Cardiac septum (tissue), 1 donor: Measurements from ENCODE around the gene PLET1. TPM values are rescaled to one million over a fixed set of nuclear protein-coding genes. Genes with fewer than 3 reads are reported as not detected.

ENCODE experiments used
- DNase-seq: peaks from one replicate; pipeline ENCODE4 v3.0.0-alpha.2; 2020; ENCODE audit warnings: low spot score
- intact Hi-C: fragments of 100-400 bp; cut with DNase I; formaldehyde crosslinking; loops from one replicate; pipeline ENCODE4 v1.14.0; 2022
- total RNA-seq: library from RNA; stranded (reverse); fragmentation: NEBNext Ultra II Directional; extraction: Animal tissue kit (Norgen Biotek cat#: 25700); gene quantifications from one replicate; pipeline ENCODE4 v1.2.1, GENCODE V29; 2021
- donor health status: DM: no; HTN: no; CAD: no.

PLET1 gene
- total RNA-seq, 1 donor from 2014 or later, result not detected

DNA sequence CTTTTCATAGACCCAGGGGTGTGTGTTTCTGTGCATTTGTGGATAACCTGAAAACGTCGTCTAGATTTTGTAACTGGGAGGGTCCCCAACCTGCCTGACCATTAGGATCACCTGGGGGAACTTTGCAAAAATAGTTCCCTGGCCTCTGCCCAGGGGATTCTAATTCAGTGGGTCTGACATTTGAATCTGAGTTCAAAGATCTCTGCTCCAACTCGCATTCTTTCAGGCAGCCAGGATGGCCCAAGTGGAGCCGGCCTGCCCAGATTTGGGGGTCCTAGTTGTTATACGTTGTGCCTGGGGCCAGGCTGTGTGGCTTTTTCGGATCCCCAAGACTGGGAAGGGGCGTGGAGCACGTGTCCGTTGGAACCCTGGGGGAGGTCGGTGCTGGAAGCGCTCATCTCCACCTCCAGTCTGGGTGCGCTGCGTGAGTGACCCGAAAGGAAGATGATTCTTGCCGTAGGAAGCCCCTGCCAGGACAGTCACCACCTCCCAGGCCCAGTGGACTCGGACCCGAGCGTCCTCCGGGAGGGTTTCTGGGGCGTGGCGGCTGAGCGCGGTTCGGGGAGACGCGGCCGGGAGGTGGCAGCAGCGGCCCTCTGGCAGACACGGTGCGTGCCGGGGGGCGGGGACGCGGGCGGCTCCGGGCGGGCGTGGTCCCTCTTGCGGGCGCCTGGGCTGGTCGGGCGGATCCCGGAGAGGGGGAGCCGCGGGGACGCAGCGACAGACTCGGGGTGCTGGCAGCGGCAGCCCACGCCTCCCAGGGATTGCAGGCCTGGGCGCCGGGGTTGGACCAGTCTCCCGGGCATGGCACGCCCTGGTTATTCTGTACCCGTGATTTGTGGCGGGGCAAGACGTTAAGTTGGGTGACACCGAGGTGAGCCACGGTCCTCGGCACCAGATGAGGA is 29.2 kb upstream of the PLET1 start:
- peak; percentile 94 for DNase-seq
- intact Hi-C loops, result loop anchor here (2.0 to 10.0 kb wide), 8 partner anchors 267 to 999 kb away; partner anchors contain the start of gene NCAM1

DNA sequence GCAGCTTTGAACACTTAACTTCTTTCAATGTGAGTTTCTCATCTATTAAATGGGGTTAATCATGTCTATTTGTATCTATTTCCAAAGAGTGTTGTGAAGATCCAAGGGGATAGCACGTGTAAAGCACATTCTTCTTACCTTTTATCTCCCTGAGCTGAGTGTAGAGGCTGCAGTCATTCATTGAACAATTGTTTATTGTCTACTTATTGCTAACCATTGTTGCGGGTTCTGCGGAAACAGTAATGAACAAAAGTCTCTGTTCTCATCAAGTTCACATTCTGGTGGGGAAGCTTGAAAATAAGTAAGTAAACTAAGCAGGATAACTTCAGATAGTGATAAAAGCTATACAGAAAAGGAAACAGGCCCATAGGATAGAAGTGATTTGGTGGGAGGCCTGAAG is 27.4 kb upstream of the PLET1 start:
- intact Hi-C loops, result loop anchor here (2.0 kb wide), 1 partner anchor 1001 kb away; no protein-coding TSS in a partner anchor
- no peak for DNase-seq

DNA sequence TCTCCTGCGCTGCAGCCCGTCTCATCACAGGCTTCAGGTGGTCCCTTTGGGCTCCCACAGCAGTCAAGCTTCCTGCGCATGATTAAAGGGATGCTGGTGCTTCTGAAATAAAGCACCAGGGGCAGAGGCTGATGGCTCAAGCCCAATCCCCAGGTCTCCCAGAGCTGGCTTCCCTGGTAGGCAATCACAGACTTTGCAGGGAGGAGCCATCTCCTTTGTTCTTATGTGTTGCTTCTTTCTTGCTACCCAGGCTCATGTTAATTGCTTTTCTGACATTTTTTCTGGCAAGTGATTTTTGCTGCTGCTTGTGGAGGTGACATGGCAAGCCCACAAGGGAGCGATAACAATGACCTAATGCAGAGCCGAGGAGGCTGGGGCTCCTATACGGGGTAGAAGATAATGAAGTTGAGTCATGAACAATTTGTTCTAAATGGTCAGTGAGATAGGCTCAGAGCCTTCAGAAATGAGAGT is 25.2 kb upstream of the PLET1 start:
- intact Hi-C loops, result no loop called here
- no peak for DNase-seq

DNA sequence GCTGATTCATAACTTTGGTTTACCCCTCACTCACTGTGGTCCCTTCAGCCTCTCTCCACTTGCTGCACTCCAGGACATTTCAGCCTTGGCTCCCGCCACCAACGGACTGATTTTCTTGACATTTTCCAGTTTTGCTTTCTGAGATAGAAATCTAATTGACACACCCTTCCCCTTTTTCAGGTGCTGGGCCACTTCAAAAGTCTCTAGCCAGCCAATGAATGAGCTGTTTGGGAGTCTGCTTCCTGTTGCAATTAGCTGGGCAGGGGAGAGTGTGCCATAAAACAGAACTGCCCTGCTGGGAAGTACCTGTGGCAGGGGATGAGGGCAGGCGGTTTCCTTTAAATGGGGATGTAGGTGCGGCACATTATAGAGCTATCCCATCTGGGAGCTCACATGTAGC is 21.1 kb upstream of the PLET1 start:
- DNase-seq, result no peak

DNA sequence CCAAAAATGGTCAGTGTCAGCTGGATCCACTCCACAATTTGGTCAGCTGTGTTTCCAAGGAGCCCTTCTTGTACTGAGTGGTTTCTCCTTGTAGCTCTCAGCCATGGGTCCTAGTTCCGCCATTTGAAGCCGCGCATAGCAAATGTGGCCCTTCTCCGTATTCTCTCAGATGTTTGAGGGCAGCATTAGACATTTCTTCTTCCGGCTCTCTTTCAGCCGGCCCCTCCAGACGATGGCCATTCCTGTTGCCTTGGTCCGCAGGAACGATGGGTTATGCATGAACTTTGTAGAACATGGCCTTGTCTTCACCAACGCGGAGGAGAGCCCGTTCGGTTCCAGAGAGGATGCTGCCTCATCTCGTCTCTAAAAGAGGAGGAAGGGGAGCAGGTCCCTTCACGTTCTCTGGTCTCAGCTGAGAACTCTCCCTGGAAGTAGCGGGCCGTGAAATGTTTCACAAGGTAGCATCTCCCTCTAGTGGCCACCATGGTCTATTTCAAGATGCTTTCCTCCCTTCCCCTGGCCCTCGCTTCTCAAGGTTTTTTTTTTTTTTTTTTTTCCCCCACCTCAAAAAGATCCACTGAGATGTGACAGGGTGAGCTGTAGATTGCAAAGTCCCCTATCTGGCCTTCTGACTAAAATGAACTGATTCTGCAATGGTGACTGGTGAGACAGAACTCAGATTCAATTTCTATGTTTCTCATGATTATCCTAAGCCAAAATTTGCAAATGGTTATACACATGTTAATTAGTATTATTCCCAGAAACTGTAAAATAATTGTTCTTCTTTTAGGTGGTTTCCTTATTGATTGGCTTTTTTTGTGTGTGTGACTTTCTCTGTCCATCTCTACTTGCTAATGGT is 19.8 kb upstream of the PLET1 start:
- intact Hi-C loops, result loop anchor here (1.0 to 5.0 kb wide), 2 partner anchors 60 to 168 kb away; no protein-coding TSS in a partner anchor
- no peak for DNase-seq

More for the DNA sequence above, 21.1 kb upstream of the PLET1 start:
- intact Hi-C loops, result loop anchor here (5.0 kb wide), 1 partner anchor 169 kb away; no protein-coding TSS in a partner anchor

DNA sequence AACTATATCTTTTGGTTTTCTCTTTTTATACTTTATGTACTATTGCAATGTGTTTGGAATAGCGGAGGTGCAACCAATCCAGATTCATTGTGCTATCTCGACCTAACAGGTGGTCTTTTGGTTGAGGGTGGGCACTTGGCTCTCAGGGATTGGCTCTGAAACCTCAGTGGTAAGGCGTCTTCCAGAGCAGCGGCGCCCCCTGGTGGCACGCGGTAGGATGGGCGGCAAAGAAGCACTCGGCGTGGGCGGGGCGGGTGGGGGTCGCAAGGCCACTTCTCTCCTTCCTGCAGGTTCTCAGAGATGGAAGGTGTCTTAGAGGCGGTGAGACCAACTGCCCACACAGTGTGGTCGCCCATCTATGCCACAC is 19.2 kb upstream of the PLET1 start:
- intact Hi-C loops, result loop anchor here (1.0 to 5.0 kb wide), 2 partner anchors 60 to 168 kb away; no protein-coding TSS in a partner anchor

DNA sequence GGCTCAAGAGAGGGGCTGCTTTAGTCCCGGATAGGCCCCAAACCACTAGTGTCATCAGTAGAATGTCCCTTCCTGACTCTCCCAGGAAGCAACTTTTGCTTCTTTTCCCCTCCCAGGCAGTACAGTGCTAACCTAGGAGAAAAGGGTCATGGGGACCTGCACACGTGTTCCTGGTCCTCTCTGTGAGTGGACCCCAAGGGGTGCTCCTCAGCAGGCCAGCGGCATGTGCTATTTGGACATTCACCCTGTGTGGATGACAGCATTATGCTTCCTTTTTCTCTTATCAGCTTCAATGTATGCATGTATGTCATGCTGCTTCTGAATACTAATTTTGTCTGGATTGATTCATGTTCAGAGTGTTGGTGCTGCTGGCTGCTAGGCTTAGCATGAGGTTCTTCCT is 18.1 kb upstream of the PLET1 start:
- no peak for DNase-seq
- intact Hi-C loops, result no loop called here

More for the DNA sequence above, 19.2 kb upstream of the PLET1 start:
- peak; percentile 82 for DNase-seq

DNA sequence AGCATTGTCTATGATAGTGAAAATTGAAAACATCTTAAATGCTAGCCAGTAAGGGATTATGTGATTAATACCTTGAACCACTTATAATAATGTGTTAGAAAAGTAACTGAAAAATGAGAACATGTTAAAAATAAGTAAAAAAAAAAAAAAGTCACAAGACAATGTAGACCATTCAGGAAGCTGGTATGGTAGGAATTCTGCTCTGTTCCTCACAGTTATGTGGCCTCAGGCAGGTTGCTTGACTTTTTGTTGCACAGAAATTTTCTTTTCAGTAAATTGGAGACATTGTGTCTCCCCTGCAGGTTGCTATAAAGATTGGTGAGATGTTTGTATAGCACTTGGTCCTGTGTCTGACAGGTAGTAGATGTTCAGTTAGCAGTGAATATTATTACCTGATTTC is 17.3 kb upstream of the PLET1 start:
- DNase-seq, result no peak
- intact Hi-C loops, result no loop called here

DNA sequence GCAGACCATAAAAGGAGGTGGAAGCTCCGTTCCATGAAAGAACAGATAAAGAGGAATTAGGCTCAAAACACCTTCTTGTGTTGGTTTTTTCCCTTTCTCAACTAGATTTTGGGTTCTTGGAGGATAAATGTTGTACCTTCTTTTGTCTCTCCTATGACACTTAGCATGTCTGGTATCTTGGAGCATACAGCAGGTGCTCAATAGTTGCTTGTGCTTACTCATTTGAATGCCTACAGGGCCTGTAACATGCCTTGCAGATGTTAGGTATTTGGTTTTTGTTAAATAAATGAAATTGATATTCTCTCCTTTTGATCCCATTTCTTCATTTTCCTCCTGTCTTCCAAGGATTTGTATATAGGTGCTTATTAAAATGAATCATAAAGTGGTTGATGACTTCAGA is 16.4 kb upstream of the PLET1 start:
- DNase-seq, result no peak
- intact Hi-C loops, result no loop called here

DNA sequence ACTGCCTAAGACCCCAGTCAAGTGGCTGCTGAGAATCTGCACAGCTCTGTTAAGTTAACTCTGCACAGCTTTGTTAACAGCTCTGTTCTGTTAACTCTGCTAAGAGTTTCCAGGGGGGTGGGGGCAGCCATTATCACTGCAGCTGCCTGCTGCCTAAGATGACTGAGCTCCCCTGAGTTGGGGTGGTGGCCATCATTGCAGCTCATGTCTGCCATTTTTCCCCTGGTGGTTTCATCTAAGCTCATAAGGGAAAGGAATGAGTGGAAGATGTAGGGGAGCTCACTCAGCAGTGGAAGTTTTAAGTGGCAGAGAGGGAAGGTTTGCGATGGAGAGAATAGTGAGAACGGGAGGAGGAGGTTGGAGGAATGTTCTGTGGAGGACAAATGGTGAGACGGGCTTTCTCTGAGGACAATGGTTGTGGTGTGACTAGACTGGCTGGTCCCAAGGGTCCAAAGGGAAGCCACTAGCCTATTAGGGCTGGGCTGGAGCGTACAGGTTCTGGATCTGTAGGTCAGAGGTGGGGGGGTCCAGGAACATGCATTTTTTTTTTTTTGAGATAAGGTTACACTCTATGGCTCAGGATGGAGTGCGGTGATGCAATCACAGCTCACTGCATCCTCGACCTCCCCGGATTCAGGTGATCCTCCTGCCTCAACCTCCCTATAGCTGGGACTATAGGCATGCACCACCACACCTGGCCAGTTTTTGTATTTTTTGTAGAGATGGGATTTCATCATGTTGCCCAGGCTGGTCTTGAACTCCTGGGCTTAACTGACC is 13.5 kb upstream of the PLET1 start:
- intact Hi-C loops, result no loop called here
- DNase-seq, result no peak

DNA sequence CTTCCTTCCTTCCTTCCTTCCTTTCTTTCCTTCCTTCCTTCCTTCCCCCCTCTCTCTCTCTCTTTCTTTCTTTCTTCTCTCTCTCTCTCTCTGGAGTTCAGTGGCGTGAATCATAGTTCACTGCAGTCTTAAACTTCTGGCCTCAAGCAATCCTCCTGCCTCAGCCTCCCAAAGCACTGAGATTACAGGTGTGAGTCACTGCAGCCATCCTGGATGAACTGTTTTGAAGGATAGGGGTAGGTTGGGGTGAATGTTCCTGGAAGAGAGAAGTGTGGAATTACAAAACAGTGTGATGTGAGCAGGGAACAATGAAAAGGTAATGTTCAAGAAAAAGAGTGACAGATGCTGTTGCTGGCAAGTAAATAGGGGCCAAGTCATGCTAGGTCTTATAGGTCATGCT is 12.4 kb upstream of the PLET1 start:
- intact Hi-C loops, result no loop called here
- DNase-seq, result no peak

DNA sequence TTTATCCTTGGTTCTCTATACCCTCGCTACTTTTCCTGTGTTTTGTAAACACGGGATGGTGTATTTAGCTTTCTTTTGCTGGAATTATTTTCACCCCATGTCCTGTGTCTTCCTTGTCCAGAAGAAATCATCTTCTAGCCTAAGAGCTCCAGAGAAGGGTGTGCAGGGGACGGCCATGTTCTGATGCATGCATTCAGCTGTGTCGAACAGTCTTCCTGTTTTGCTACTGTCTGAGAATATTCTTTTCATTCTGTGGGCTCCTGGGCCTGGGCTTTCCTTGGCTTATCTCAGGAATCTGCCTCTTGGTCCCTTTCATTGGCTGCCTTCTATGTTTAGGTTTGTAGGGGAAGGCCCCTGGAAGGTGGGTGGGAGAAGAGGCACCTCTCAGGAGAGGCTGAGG is 10.6 kb upstream of the PLET1 start:
- intact Hi-C loops, result no loop called here
- no peak for DNase-seq

DNA sequence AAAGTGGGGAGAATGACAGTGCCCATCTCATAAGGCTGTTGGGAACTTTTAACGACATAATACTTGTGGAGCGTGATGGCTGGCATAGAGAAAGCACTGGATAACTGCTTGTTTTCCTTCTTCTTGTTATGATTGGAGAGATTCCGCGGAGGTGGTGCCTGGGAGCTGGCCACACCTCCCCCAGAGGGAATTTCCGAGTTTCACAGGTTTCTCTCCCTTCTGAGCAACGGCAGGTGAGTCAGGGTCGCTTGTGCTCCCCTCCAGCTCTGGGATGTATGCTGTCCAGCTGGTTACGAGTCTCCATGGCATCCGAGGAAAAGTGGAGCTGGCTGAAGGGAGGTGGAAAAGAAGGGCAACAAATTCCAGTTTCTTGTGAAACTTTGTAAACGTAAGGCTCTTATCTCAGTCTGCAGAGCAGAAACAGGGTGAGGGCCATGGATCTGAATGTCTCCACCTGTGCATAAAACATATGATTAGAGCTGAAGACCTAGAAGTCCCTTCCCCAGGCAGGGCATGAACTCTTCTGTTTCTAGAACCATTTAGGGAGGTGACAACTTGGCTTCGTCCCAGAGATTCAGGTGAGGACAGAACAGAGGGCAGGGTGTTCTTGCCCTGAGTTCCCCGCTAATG is 10.0 kb upstream of the PLET1 start:
- DNase-seq, result no peak
- intact Hi-C loops, result no loop called here

DNA sequence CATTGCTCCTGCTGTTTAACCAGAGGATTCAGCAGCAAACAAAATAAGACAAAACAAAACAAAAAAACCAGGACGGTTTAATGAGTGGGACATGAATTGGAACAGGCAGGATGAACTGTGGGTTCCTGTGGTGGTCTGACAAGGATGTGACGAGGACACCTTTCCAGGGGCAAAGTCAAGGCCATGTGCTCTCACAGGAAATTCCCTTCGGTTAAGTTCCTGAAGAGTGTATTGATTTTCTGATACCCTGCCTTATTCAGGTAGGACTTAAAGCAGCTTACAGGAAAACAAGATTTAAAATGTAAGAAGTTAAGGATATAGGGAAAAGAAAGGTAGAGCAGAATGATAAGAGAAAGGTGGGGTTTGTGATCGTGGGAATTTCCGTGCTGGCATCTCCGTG is 8.5 kb upstream of the PLET1 start:
- intact Hi-C loops, result loop anchor here (5.0 kb wide), 1 partner anchor 152 kb away; no protein-coding TSS in a partner anchor
- DNase-seq, result no peak

DNA sequence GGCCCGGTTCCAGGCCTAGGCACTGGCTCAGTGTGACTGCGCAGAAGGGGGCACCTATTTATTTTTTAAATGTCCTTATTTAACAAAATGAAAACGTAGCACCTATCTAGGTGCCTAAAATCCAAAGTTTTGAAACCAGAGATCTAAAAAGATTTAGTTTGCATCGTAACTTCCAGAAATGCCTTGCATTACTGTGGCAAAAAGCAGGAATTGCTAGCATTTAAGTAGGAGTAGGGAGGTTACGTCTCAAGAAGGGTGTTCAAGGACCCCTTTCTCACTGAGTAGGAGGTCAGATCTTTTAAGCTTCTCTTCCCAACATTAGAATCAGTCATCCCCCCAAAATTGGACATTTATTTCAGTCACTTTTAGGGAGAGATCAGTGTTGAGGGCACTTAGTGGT is 7.7 kb upstream of the PLET1 start:
- no peak for DNase-seq

DNA sequence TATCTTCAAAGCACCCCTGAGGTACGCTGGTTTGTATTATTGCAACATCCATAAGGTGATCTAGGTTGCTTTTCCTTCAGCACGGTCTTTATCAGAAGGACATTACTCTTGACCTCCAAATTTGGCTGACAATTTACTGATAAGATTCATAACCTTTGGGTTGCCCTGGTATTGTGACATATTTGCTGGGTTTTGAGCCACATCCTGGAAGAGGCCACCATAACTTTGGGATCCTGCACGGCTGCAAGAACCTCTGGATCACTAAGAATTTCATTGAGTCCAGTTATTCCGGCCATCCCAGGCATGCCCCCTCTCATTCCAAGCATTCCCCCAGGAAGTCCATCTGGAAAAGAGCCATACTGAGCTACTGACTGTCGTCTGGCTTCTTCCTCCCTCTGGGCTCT is 6.5 kb upstream of the PLET1 start:
- no peak for DNase-seq
- intact Hi-C loops, result loop anchor here (5.0 kb wide), 1 partner anchor 150 kb away; no protein-coding TSS in a partner anchor

More for the DNA sequence above, 7.7 kb upstream of the PLET1 start:
- intact Hi-C loops, result loop anchor here (5.0 kb wide), 1 partner anchor 151 kb away; no protein-coding TSS in a partner anchor

DNA sequence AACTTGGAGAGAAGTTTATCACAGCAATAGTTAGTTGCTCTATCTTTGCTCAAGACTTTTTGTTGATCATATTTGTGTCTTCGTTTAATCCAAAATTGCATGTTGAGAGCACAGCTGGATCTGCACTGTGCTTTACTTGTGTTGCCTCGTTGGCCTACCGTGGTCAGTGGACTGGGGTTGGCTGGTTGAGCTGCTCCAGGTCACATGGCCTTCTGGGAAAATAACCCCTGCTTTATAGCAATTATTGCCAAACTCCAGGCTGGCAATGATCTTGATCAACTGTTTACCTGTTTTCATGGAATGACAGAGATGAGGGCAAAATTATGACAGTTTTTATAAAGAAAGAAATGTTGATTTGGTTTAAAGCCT is 5.7 kb upstream of the PLET1 start:
- intact Hi-C loops, result loop anchor here (5.0 kb wide), 1 partner anchor 149 kb away; no protein-coding TSS in a partner anchor
- DNase-seq, result no peak

DNA sequence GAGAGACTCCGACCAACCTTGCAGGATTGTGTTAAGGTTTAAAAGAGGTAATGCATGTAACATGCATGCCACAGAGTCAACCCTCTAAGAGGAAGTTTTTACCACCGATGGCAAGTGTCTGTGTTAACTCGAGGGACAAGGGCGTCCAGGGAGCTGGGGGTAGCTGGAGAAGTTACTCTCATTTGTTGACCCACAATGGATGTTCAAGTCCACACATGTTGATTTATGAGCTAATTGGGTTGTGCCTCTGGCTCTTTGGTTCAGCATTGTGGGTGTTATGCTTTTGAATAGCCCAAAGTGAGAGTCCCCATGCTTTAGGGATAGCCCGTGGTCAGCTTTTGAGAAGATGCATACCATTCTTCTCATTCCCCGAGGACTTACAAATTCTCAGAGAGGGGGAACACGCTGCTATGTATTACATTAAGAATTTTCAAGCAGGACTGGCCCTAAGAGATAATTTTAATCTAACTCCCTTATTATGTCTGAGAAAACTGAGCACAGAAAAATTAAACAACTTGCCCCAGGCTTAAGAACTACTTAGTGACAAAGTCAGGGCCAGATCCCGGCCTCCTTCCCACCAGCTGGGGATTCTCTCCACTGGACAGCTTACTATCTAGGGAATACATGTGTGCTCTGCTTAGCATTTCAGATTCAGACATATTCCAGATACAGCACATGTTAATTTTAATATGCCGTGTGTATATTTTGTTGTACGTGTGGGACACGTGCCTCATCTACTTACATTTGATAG is 5.2 kb upstream of the PLET1 start:
- intact Hi-C loops, result loop anchor here (5.0 kb wide), 1 partner anchor 149 kb away; no protein-coding TSS in a partner anchor
- DNase-seq, result no peak
